Frontal cortex (tissue), 4 donors: Measurements from ENCODE around the gene EPB41L4A. TPM values are rescaled to one million over a fixed set of nuclear protein-coding genes. Genes with fewer than 3 reads are reported as not detected.

ENCODE experiments used
- DNase-seq, 2 donors: peaks; one replicate each; pipeline ENCODE4 v3.0.0; 2012; ENCODE audit warnings: low spot score in 2 of 2
- FAIRE-seq: peaks from 2 replicates; lab custom pipeline; 2012; peaks lifted over from hg19 to GRCh38; lab: Jason Lieb, UNC
- total RNA-seq: library from RNA; depleted of rRNA; stranded (reverse); fragments of >200 nt; gene quantifications from one replicate; pipeline ENCODE4 v1.2.3, GENCODE V29; 2014
- donor health status: control.
- donor health status: control.
- donor health status: control.

The EPB41L4A gene
- total RNA-seq, 1 donor from 2014 or later, result 33.8 TPM

DNA sequence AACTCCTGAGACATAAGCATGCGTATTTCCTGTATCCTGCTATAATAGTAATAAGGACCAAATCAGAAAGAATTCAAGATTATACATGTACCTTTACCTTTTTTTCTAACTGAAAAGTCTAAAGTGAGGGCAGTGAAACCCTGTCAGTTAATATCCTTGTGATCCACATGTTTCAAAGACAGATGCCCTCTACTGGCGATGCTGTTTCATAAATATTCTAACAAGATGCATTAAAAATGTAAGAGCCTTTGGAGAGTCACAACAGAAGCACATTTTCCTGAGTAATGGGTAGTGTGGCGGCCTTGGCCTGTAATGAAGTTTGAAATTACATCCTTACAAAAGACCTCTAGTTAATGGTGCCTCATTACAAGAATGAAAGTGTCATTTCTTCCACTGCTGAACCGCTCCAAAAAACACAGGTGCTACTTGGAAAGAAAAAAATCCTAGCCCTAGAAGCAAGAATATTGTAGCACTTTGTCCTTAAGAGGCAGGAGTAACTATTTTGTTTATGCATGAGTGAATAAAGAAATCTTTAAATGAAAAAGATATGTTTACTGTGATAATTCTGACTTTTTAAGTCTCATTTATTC is 232.6 kb downstream of the EPB41L4A start:
- FAIRE-seq, result peak; percentile 50
- no peak for DNase-seq

DNA sequence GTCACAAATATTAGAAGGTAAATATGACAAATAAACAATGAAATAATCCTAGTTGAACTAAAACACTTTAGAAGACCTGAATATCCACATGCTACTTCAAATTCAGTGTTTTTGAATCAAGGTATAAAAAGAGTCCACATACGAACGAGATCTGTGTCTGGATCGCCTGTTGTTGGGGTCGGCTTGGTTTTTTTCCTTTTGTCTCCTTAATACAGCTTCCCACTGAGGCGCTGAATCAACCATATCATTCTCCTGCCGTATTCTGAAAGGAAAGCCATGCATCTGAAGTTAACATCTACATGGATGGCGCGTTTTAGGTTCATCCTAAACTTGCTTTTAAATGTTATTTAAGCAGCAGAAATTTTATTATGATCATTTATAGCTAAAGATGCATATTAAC is 235.2 kb downstream of the EPB41L4A start:
- DNase-seq (no peak), FAIRE-seq (no peak)

DNA sequence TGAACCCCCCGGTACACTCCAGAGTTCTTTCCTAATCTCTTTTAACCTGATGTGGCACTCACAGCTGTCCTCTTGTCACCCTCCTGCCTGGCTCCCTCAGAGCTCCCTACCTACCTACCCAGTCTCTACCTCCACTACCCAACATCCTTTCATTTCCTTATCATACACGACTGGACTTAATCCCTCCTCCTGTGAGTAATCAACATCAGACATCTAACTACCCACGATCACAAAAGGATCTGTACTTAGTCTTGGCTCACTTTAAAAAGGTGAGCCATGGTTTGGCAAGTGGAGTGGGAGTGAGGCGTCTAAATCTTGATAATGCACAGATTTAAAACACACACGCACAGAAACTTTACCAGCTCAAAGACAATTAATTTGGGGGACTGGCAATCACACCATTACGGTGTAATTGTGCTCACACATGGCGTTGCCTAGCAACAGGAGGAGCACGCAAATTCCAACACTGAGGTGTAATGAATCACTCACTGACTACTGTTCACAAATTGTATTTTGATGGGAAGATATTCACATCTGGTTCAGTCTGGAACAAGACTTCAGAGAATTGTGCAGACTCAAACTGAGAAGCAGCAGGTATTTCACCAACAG is 235.9 kb downstream of the EPB41L4A start:
- FAIRE-seq (no peak), DNase-seq (no peak)

DNA sequence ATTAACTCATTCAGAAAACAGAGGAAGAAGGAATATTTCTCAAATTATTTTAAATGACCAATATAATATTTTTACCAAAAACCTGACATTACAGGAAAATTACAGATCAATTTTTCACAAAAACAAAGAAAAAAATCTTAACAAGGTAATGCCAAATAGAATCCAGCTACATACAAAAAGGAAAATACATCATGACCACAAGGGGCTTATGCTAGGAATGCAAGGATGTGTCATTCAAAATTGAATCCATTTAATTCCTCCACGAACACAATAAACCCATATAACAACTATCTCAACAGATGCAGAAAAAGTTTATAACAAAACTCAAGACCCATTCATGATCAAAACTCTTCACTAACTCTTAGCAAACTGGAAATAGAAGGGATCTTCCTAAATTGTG is 239.8 kb downstream of the EPB41L4A start:
- DNase-seq (no peak), FAIRE-seq (no peak)

DNA sequence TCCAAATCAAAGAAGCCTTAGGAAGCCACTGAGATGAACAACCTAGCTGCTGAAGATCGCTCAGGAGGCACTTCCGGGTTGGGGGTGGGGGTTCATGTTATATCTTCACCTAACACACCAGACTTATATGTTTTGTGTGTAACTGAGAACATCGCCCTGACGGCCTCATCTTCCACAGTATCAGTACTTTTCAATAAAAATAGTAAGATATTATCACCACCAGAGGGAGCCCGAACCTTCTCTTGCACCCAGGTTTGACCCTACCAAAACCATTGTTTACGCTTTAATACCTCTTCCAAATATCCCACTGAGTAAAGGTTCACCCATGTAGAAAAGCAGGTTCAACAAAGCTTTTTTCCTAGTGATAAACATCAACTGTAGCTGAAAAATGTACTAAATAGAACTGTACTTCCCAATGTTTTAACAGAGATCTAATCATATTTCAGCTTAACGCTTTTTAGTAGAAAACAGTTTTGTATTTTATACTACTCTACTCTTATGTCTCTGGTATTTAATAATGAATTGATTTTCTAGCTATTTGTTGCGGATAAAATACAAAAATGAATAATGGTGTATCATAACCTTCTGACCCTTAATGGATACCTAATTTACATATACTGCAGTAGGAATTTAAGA is 244.0 kb downstream of the EPB41L4A start:
- FAIRE-seq, result peak; percentile 50
- peak in 1 of 2 donors; percentile 24 for DNase-seq

DNA sequence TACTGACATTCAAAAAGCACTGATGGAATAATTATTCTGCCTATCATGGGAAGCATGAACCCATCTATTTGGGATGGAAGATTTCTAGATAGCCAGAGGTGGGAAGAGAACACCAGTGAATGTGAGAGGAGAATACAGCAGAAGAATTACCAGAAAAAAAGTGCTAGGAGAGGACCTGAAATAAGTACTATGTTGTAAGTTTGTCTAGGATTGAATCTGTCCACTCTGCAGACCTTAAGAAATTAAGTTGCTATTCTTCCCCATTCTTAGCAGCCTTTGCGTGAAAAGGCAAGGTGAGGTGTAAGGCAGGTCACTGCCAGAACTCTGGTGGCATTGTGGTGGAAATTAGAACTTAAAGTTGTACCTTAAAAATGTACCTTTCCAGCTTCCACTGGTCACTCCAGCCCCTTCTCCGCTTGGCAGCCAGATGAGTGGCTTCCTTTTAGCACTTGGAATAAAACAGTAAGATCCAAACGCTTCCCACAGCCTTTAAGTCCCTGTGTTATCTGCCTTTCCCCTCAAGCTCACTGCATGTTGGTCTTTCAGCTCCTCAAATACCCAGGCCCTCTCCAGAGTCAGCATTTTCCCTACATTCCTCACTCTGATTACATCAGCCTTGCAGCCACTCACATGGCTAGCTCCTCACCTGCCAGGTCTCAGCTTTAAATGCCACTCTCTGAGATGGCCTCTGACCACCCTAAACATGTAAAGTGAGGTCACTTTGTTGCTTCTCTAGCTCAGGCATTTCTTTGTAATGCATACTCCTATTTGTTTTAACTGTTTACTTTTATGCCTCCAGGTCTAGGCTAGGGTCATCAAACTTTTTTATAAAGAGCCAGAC is 253.0 kb downstream of the EPB41L4A start:
- no peak for DNase-seq
- FAIRE-seq, result no peak

DNA sequence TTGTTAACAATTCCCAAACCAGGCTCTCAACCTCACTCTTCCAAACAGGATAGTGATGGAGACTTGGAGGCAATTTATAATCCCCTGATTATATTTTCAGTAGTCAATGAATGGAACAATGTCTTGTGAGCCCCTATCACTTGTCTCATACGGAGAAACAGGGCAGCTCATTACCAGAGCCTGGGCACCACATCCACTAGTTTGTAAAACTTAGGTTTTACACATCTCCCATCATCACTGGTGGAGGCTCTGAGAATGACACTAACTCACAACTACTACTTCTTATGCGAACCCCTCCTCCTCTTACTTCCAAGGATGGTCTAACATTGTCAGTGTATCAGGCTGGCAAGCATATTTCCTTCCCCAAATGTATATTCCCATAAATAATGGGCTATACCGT is 253.7 kb downstream of the EPB41L4A start:
- DNase-seq, result no peak

DNA sequence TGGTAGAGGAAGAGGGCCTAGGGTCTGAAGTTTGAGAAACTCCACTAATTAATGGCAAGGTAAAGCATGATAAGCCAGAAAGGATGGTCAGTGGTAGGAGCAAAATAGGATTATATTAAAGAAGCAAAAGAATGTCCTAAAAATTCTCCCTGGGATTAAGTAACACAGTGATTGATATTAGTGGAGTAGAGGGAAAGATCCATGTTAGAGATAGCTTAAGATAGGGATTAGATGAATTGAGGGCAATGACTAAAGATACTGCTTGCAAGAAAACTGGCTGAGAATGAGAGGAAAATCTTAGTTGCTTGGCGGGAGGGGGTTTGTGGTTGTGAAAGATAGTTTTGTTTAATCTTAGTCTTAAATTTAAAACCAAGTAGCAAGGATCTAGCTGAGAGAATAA is 255.6 kb downstream of the EPB41L4A start:
- DNase-seq, result no peak
- FAIRE-seq, result no peak

More for the DNA sequence above, 253.7 kb downstream of the EPB41L4A start:
- no peak for FAIRE-seq

DNA sequence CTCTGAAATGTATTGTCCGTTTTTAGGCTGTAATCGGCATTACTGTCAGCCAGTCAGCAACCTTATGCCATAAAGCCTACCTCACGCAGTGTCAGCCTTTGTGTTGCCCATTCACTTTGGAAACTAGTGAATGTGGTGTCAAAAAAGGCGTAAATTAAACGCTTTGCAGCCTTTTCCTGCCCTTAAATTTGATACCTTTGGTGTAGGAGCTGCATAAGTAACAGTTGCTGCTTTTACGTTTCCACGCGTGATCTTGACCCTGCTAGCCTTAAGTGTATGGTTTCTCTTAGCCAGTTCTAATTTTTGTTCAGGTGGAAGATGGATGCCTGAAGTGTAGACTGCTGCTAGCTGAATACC is 257.7 kb downstream of the EPB41L4A start:
- DNase-seq (no peak), FAIRE-seq (no peak)

DNA sequence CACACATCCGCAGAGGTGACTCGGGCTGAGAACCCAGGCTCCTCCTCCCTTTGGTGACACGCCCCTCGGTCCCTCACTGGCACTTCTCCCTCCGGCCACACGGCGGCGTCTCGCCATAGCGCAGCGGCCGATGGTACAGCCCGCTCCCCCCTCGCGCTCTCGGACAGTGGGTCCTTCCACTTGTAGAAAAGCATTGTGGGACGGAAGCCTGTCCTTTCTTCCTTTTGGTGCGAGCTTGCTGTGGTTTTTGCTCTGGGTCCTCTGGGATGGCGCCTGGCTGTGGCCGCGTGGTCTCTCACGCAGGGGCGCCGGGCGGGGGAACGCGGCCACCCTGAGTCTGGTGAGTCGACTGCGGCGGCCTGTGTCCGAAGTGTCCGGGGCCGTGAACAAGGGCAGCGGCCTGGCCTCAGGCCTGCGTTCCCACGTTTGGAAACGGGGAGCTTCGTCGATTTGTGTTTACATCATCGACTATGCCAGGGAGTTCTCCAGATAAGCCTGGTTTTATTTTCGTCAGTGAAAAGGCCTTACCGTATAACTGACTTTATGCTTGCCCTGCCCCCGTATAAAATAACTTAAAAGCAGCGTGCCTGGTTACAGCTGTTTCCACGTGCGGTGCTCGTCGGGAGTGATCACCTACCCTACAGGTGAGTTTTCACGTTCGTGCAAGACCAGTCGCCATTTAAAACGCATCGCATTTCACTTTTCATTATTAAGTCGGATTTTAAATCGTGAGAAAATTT is 258.3 kb downstream of the EPB41L4A start:
- FAIRE-seq (no peak), DNase-seq (peak; percentile 69 to 81)

DNA sequence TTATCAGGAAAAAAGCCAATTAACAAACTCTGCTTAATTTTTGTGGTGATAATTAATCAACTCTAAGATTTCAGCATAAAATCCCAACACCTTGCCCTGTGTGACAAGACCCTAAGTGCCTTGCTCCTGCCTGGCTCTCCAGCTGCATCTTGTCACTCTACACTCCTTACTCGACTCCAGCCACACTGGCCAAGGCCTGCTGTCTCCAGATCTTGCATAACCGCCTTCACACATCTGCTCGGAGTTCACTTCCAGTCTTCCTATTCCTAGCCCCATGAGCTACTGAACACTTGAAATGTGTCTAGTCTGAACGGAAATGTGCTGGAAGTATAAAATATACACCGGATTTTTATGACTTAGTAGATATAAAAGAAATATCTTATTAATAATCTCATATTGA is 259.6 kb downstream of the EPB41L4A start:
- FAIRE-seq (no peak), DNase-seq (no peak)

DNA sequence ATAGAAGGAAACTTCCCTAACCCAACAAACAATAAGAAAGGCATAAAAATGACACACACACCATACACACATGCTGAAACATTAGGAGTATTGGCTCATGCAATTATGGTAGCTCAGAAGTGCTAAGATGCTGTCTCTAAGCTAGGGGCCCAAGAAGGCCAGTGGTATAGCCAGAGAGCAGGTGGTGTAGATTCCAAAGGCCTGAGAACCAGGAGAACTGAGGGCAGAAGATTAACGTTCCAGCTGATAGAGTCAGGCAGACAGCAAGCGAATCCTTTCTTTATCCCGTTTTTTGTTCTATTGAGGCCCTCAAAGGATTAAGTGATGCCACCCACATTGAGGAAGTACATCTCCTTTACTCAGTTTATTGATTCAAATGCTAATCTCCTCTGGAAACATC is 262.9 kb downstream of the EPB41L4A start:
- no peak for FAIRE-seq
- no peak for DNase-seq

DNA sequence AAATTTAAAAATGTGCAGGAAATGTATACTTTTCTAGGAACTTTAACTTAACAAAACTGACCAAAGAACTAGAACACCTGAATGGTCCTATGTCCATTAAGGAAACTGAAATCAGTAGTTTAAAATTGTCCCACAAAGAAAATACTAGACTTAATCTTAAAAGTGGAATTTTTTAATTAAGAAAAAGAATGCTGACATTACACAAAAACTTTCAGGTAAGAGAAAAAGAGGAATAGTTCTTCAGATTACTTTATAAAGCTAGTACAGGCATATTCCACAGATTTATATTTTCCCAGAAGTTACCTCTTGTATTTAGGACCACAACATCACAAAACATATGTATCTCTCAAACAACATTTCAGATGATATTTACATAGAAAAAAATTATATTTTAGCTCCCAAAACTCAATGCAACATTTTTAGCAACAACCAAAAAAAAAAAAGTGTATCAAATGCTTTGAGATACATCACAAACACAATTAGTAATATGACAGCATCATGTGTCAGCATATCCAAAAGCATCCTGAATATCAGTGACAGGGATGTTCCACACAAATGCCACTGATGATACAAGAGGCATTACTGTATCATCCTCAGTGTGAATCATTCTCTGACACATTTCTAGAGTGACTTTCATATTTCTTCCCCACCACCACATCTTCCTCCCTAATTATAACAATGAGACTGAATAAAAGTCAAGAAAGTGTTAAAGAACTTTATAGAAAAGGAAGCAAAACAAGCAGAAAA is 264.0 kb downstream of the EPB41L4A start:
- DNase-seq (no peak), FAIRE-seq (no peak)

DNA sequence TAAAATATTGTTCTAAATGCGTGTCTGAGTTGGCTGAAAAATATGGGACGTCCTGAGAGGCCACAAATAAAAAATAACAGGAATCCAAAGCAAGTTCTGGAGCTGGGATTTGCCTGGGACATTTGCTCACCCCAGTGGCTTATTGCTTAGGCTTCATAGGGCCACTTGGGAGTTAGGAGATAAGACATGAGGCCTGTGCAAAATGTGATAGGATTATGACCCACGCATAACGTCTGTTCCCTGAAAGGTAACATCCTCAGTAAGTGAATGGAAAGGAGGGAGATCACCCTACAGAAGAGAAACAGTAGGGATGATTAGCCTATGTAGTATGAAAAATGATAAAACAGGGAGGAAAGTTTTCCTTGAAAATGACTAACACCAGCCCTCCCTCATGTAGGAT is 269.4 kb downstream of the EPB41L4A start:
- no peak for DNase-seq
- FAIRE-seq, result no peak

DNA sequence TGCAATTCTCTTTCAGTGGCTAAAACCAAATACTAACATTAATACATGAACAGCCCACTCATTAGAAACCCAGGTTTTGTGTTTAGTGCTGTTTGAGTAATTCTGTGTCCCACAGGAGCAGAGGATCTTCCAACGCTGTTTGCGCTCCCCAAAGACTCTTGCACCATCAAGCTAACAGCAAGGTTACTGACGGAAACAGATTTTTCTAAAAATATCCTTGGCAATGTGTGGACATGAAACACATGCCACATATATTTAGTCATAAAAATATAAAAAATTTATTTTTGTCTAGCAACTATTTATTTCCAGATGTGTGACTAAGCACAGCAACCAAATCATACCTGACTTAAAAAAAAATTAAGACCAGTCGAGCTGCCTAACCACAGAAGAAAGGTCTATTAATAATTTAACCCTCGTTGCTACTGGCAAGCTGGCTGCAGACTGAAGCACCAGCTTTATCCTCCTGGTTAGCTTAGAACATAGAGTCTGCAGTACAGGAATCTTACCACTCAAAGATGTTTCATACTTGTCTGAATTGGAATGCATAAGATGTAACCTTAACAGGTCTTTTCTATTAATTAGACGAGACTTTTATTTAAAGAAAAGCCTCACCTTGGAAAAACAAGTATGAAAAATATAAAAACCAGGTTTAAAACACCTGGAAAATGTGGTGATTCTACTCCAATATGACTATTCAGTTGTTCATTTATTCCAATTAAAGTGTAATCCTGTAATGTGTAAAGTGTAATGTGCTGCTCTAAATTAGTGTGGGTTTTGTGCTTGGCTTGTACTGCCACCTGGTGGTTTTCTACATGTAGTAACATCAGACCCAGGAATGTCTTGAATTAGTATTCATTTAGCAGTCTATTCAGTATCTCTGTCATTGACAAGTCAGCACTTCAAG is 272.5 kb downstream of the EPB41L4A start:
- DNase-seq (peak; percentile 26 to 44), FAIRE-seq (peak; percentile 97)

DNA sequence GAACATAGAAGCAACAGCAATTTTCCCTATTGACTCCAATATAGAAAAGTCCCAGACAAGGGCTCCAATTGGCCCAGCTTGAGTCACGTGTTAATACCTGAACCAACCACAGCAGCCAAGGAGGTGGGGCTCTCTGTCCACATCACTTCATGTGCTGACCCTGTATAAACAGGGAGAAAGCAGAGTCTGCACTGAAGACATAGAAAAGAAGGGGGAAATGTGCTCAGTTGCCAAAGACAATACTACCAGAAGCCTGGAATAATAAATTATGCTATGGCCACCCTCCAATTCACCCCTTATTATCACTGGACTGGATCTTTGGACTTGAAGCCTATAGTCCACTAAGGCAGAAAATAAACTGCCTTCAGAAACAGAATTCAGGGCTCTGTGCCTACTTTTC is 275.4 kb downstream of the EPB41L4A start:
- FAIRE-seq (no peak), DNase-seq (no peak)

DNA sequence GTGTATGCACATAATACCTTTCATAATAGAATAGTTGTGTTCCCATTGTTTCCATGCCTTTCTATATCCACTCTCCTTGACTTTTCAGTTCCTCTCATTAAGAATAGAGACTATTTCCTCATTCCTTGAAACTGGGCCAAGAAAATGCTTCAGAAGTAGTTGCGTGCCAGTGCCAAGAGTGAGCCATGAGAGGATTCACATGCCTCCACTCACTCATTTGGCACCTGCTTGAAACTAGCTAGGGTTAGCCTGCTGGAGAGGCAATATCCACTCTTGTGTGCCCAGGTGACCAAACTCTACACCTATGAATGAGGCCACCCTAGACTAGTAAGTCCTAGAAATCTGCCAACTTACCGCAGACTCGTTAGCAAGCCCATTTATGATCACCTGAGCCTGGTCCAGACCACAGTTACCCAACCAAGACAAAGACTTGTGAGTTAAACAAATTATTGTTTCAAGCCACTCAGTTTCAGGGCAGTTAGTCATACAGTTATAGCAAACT is 276.3 kb downstream of the EPB41L4A start:
- FAIRE-seq (no peak), DNase-seq (no peak)

DNA sequence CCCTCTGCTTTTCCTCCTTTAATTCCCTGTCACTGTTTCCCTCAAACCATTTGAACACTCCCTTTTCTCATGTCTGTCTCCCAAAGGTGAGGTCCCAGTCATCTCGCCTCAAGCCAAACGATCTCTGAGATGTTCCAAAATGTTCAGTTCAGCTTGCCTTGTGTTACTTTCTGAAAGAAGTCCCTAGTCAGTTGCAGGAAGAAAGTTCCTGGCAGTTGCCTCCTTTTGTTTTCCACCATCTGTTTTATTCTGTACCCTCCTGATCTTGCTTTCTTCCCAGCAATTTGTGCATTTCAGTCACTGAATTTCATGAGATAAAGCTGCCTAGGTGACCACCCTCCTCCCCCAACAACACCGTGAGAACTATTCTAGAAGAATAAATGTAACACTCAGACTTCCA is 277.5 kb downstream of the EPB41L4A start:
- FAIRE-seq (no peak), DNase-seq (no peak)
